K562 (cell line): ENCODE data around the gene ZFR2. TPM values are rescaled to one million over a fixed set of nuclear protein-coding genes. Genes with fewer than 3 reads are reported as not detected.

Source experiments
- ATAC-seq: fragments of 200-7000 bp; cut with Tn5 transposase; 3 replicates; pipeline ENCODE4 v1.9.1; 2020; ENCODE audit warnings: moderate library complexity
- BruUV-seq: library from RNA; stranded (reverse); fragments of 400-500 nt; replicated peaks from 2 replicates; lab custom pipeline; 2021; lab: Mats Ljungman, UMichigan
- CTCF ChIA-PET: fragments of 300-600 bp; formaldehyde crosslinking; extraction: SDS; loops from one replicate; lab custom pipeline; 2021; ENCODE audit warnings: low intra/inter-chr PET ratio; lab: Yijun Ruan, JAX
- POLR2A ChIA-PET: fragments of 300-600, 350-650 bp; sonication (Branson Sonifier 250); formaldehyde crosslinking; extraction: SDS; loops from one replicate; lab custom pipeline; 2021; ENCODE audit warnings: antibody characterized with exemption, inconsistent platforms; lab: Yijun Ruan, JAX
- DNase-seq, 4 experiments: peaks; one replicate each; pipeline versions ENCODE4 v3.0.0 to v3.0.0-alpha.2; 2011 to 2018; ENCODE audit warnings: low spot score in 3 of 4, mixed read lengths in 3 of 4; ENCODE audit errors: extremely low read depth in 1 of 4
- FAIRE-seq: peaks from 2 replicates; lab custom pipeline; 2011; peaks lifted over from hg19 to GRCh38; lab: Jason Lieb, UNC
- H2AFZ ChIP-seq: 2 replicates; pipeline ENCODE4 v1.6.0; 2011; ENCODE audit warnings: low read depth, low read length, control low read depth, inconsistent platforms
- H3K27ac ChIP-seq: fragments of 200-600 bp; 3 replicates; pipeline ENCODE4 v1.8.0; 2011; ENCODE audit warnings: low read depth, mild to moderate bottlenecking, control low read depth, inconsistent platforms, low read length, moderate library complexity, mixed read lengths; ENCODE audit errors: extremely low read depth
- H3K27me3 ChIP-seq, 2 experiments: fragments of 300-600 bp in 1 of 2; 2 replicates in 1 of 2; 3 replicates in 1 of 2; pipeline versions ENCODE4 v1.6.0 to v1.8.0; 2011; ENCODE audit warnings: inconsistent platforms in 2 of 2, low read length in 2 of 2, mild to moderate bottlenecking in 1 of 2, mixed read lengths in 1 of 2, moderate library complexity in 1 of 2; ENCODE audit not compliant: control insufficient read depth in 2 of 2, insufficient read depth in 2 of 2
- H3K36me3 ChIP-seq: fragments of 300-600 bp; 3 replicates; pipeline ENCODE4 v1.8.0; 2011; ENCODE audit warnings: mild to moderate bottlenecking, low read length, inconsistent platforms; ENCODE audit not compliant: control insufficient read depth, insufficient read depth
- H3K4me1 ChIP-seq, 2 experiments: fragments of 200-600 bp in 1 of 2; replicated peaks in 1 of 2; 2 replicates in 1 of 2; 3 replicates in 1 of 2; pipeline versions ENCODE4 v1.5.1 to v1.8.0; 2011; ENCODE audit warnings: inconsistent platforms in 2 of 2, low read length in 2 of 2, mild to moderate bottlenecking in 1 of 2, mixed read lengths in 1 of 2, moderate library complexity in 1 of 2; ENCODE audit not compliant: control insufficient read depth in 2 of 2, insufficient read depth in 2 of 2
- H3K4me2 ChIP-seq: 2 replicates; pipeline ENCODE4 v1.6.1; 2011; ENCODE audit warnings: low read length, control low read depth, inconsistent platforms, mixed read lengths; ENCODE audit not compliant: insufficient read depth
- H3K4me3 ChIP-seq: fragments of 200-600 bp; sonication (generic), shearing (Covaris generic); 2 replicates; pipeline ENCODE4 v1.5.1; 2016; ENCODE audit warnings: control low read depth, inconsistent platforms
- H3K79me2 ChIP-seq: fragments of 200-600 bp; 3 replicates; pipeline ENCODE4 v1.8.0; 2011; ENCODE audit warnings: low read length, inconsistent platforms; ENCODE audit not compliant: control insufficient read depth, insufficient read depth
- H3K9ac ChIP-seq, 2 experiments: 2 replicates each; pipeline versions ENCODE4 v1.6.0 to v1.6.1; 2011; ENCODE audit warnings: low read depth in 2 of 2, low read length in 2 of 2, control low read depth in 1 of 2, inconsistent platforms in 1 of 2, mild to moderate bottlenecking in 1 of 2, mixed read lengths in 1 of 2; ENCODE audit not compliant: insufficient read depth in 1 of 2
- H3K9me1 ChIP-seq: one replicate; pipeline ENCODE4 v1.6.0; 2011; ENCODE audit warnings: inconsistent platforms, mild to moderate bottlenecking, low read length, moderate library complexity; ENCODE audit not compliant: control insufficient read depth, insufficient read depth
- H3K9me3 ChIP-seq: replicated peaks from 2 replicates; pipeline ENCODE4 v1.5.1; 2011; ENCODE audit warnings: low read depth, low read length, inconsistent platforms; ENCODE audit not compliant: control insufficient read depth, insufficient read depth
- H4K20me1 ChIP-seq: replicated peaks from 2 replicates; pipeline ENCODE4 v1.6.1; 2011; ENCODE audit warnings: low read length, inconsistent platforms, mixed read lengths; ENCODE audit not compliant: control insufficient read depth, insufficient read depth
- GTF2E2 ChIP-seq: fragments of 200-800 bp; sonication (Bioruptor generic); IDR thresholded peaks from 2 replicates; pipeline ENCODE4 v1.6.1; 2016; ENCODE audit warnings: missing genetic modification characterization, missing compliant biosample characterization
- KDM2B ChIP-seq: fragments of 250-450 bp; sonication (Bioruptor Pico); IDR thresholded peaks from 2 replicates; pipeline ENCODE4 v1.8.0; 2021; ENCODE audit warnings: mild to moderate bottlenecking, moderate library complexity
- NFIC ChIP-seq: fragments of 450-650 bp; IDR thresholded peaks from 2 replicates; pipeline ENCODE4 v1.6.1; 2017; ENCODE audit warnings: mild to moderate bottlenecking, inconsistent platforms
- ZNF384 ChIP-seq: IDR thresholded peaks from 2 replicates; pipeline ENCODE4 v1.6.1; 2012; ENCODE audit warnings: low read depth, low read length, improper control_type of control experiment
- WGBS: fragments of 100-300 bp; shearing (Covaris generic); methylation state at CpG from one replicate; pipeline ENCODE4 v1.1.6; 2016; ENCODE audit warnings: low coverage, mixed read lengths; ENCODE audit not compliant: insufficient coverage; ENCODE audit errors: missing lambda C conversion rate; 5-methylcytosine and 5-hydroxymethylcytosine counted together
- in situ Hi-C: fragments of 300-500 bp; cut with MboI; formaldehyde crosslinking; loops from 4 replicates; pipeline ENCODE4 v1.15.0; 2018; ENCODE audit warnings: inconsistent platforms, mixed read lengths
- intact Hi-C: fragments of 100-400 bp; cut with micrococcal nuclease; formaldehyde crosslinking; loops from 2 replicates; pipeline ENCODE4 v1.14.2; 2022
- polyA plus RNA-seq, 8 experiments: library from polyadenylated mRNA; depleted of rRNA in 4 of 8; stranded (reverse) in 5 of 8; unstranded in 3 of 8; fragments of >200 nt; fragmentation: Nextera tagmentation in 2 of 8; fragmentation: Illumina TruSeq in 1 of 8; extraction: Ambion mirVana in 2 of 8; extraction: Trizol in 1 of 8; gene quantifications; 2 replicates each; pipeline versions ENCODE4 v1.2.1 to v1.2.3, GENCODE V29; 2011 to 2014; ENCODE audit warnings: inconsistent platforms in 1 of 8, missing spikeins in 1 of 8
- total RNA-seq, 7 experiments: library from RNA; depleted of rRNA in 6 of 7; stranded (reverse); fragments of >200 nt in 6 of 7; fragmentation: Illumina TruSeq in 2 of 7; extraction: Trizol in 2 of 7; gene quantifications; 2 replicates each; pipeline versions ENCODE4 v1.2.1 to v1.2.3, GENCODE V29; 2011 to 2021; ENCODE audit warnings: low replicate concordance in 1 of 7
- TF ChIP-seq, protein P1 (sequence below): sonication (generic); formaldehyde crosslinking; IDR thresholded peaks from 2 replicates; pipeline ENCODE4 v1.5.0; 2020; ENCODE audit warnings: missing genetic modification reagents
- TF ChIP-seq, protein P2 (sequence below): fragments of 450-650 bp; IDR thresholded peaks from 2 replicates; pipeline ENCODE4 v1.6.1; 2016

The ZFR2 gene
- total and polyA plus RNA-seq, 9 of the 15 experiments (the other 6 are each of a cell fraction or from before 2014, with no cell fraction given), result 0.03 to 0.59 (median 0.07) TPM; not detected in 6

DNA sequence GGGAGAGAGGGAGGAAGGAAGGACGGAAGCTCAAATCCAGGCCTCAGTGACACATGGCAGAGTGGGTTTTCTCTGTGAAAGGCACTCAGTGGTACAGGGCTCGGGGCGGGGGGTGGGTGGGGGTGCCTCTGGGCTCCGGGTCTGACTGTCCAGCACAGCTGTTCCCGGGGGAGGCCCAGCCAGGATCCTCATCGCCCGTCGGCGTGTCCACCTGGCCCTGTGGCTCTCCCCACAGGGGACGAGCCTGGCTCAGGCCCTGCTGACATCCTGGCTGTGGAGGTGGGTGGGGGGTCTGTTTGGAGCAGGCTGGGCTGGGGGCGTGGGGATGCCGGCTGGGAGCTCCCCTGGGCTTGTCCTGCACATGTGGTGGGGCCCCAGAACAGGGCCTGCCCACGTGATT is 64.4 kb downstream of the ZFR2 start:
- intact Hi-C loops (no loop called here), in situ Hi-C loops (no loop called here)
- H3K9me1 ChIP-seq, result no peaks in the 10 kb centered on the region
- ATAC-seq (no peak), DNase-seq (no peak), FAIRE-seq (no peak)
- H3K4me3 ChIP-seq, result no peak overlapping the region
- no peak overlapping the region for H3K4me2 ChIP-seq
- H3K27ac ChIP-seq, result no peak overlapping the region
- TF ChIP-seq, protein P1, sequence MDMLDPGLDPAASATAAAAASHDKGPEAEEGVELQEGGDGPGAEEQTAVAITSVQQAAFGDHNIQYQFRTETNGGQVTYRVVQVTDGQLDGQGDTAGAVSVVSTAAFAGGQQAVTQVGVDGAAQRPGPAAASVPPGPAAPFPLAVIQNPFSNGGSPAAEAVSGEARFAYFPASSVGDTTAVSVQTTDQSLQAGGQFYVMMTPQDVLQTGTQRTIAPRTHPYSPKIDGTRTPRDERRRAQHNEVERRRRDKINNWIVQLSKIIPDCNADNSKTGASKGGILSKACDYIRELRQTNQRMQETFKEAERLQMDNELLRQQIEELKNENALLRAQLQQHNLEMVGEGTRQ (CRISPR knock-in tag), result 0 out of 2 replicates have a peak, but pooled peaks have one; percentile 7
- TF ChIP-seq, protein P2, sequence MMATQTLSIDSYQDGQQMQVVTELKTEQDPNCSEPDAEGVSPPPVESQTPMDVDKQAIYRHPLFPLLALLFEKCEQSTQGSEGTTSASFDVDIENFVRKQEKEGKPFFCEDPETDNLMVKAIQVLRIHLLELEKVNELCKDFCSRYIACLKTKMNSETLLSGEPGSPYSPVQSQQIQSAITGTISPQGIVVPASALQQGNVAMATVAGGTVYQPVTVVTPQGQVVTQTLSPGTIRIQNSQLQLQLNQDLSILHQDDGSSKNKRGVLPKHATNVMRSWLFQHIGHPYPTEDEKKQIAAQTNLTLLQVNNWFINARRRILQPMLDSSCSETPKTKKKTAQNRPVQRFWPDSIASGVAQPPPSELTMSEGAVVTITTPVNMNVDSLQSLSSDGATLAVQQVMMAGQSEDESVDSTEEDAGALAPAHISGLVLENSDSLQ, result no peak
- 10% methylated on average over 4 of the region's 13 CpGs for WGBS
- no peak overlapping the region for H2AFZ ChIP-seq
- H3K9ac ChIP-seq, result no peak overlapping the region
- H3K79me2 ChIP-seq, result no peaks in the 10 kb centered on the region
- POLR2A ChIA-PET, result interaction anchor here (1.0 kb wide), 1 partner anchor 42 kb away, joined by 6 read pairs; the partner anchor contains the start of gene MRPL54
- H3K4me1 ChIP-seq, result peaks cover 0 to 46% of the 10 kb centered on the region in 2 experiments; a peak in 3 of 5 replicates
- BruUV-seq, result no TSS peak
- CTCF ChIA-PET, result no interaction called here
- peaks cover 7% of the 10 kb centered on the region for H3K9me3 ChIP-seq
- no peaks in the 10 kb centered on the region for H3K36me3 ChIP-seq
- no peaks in the 10 kb centered on the region for H4K20me1 ChIP-seq
- H3K27me3 ChIP-seq, result peaks cover 17 to 26% of the 10 kb centered on the region in 2 experiments; a peak in 4 of 5 replicates

DNA sequence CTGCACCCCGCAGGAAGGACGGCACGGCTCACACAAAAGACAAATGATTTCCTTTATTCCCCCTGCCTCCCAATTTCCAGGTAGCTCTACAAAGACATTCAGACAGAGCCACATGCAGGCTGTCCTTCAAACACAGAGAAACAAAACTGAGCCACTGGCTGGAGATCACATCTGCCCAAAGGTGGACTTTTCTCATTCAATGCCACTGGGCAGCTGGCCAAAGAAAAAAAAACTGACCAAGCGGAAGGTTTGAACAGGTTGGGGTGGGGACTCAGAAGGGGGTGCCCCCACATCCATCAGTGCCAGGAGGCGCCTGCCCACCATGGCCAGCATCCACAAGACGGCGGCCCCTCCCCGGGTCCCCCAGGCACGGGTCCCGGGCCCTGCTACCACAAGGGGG is 64.9 kb downstream of the ZFR2 start:
- H3K36me3 ChIP-seq, result no peaks in the 10 kb centered on the region
- in situ Hi-C loops (no loop called here), intact Hi-C loops (no loop called here)
- DNase-seq, result no peak
- no peak overlapping the region for H2AFZ ChIP-seq
- H3K9me3 ChIP-seq, result peaks cover 7% of the 10 kb centered on the region
- ChIA-PET CTCF (no interaction called here), POLR2A (no interaction called here)
- peaks cover 20 to 31% of the 10 kb centered on the region in 2 experiments; a peak in 4 of 5 replicates for H3K27me3 ChIP-seq
- H3K4me1 ChIP-seq, result peaks cover 0 to 42% of the 10 kb centered on the region in 2 experiments; a peak in 3 of 5 replicates
- H3K4me3 ChIP-seq, result no peak overlapping the region
- H3K27ac ChIP-seq, result no peak overlapping the region
- 54% methylated on average over 10 of the region's 10 CpGs for WGBS
- H3K9me1 ChIP-seq, result no peaks in the 10 kb centered on the region
- no TSS peak for BruUV-seq
- no peak for FAIRE-seq
- no peak overlapping the region for H3K4me2 ChIP-seq
- no peak overlapping the region for H3K9ac ChIP-seq
- H4K20me1 ChIP-seq, result no peaks in the 10 kb centered on the region
- H3K79me2 ChIP-seq, result no peaks in the 10 kb centered on the region
- TF ChIP-seq KDM2B (CRISPR knock-in tag), result no peak
- peak; percentile 50 for TF ChIP-seq NFIC
- TF ChIP-seq ZNF384, result peak; percentile 23; the same call in 1 of the 2 replicates
- TF ChIP-seq GTF2E2 (tag), result no peak
- TF ChIP-seq, all 486 proteins: peak for 2
- no peak for ATAC-seq
